HEK293 (cell line): ENCODE data around the gene TSKU.

Experiments used
- ZNF23 ChIP-seq: fragments of 450-650 bp; formaldehyde crosslinking; IDR thresholded peaks from 2 replicates; pipeline ENCODE4 v1.5.1; 2016; ENCODE audit warnings: missing biosample characterization, missing genetic modification characterization, borderline replicate concordance
- ZNF24 ChIP-seq: fragments of 450-650 bp; formaldehyde crosslinking; IDR thresholded peaks from 2 replicates; pipeline ENCODE4 v1.5.1; 2016; ENCODE audit warnings: missing biosample characterization, missing genetic modification characterization
- ZNF707 ChIP-seq: fragments of 450-650 bp; formaldehyde crosslinking; IDR thresholded peaks from 2 replicates; pipeline ENCODE4 v1.5.1; 2016; ENCODE audit warnings: missing biosample characterization, missing genetic modification characterization
- TF ChIP-seq, protein P1 (sequence below): fragments of 450-650 bp; formaldehyde crosslinking; IDR thresholded peaks from 2 replicates; pipeline ENCODE4 v1.5.1; 2016; ENCODE audit warnings: missing biosample characterization, missing genetic modification characterization
- TF ChIP-seq, protein P2 (sequence below): sonication (generic); formaldehyde crosslinking; IDR thresholded peaks from 2 replicates; pipeline ENCODE4 v1.8.1; 2022; ENCODE audit warnings: mild to moderate bottlenecking, moderate library complexity, missing genetic modification reagents

- TF ChIP-seq, protein P1, sequence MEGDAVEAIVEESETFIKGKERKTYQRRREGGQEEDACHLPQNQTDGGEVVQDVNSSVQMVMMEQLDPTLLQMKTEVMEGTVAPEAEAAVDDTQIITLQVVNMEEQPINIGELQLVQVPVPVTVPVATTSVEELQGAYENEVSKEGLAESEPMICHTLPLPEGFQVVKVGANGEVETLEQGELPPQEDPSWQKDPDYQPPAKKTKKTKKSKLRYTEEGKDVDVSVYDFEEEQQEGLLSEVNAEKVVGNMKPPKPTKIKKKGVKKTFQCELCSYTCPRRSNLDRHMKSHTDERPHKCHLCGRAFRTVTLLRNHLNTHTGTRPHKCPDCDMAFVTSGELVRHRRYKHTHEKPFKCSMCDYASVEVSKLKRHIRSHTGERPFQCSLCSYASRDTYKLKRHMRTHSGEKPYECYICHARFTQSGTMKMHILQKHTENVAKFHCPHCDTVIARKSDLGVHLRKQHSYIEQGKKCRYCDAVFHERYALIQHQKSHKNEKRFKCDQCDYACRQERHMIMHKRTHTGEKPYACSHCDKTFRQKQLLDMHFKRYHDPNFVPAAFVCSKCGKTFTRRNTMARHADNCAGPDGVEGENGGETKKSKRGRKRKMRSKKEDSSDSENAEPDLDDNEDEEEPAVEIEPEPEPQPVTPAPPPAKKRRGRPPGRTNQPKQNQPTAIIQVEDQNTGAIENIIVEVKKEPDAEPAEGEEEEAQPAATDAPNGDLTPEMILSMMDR (tag by site-specific recombination), result no peak
- TF ChIP-seq ZNF23 (tag by site-specific recombination) (no peak), ZNF24 (tag by site-specific recombination) (no peak), ZNF707 (tag by site-specific recombination) (no peak)
- TF ChIP-seq, protein P2, sequence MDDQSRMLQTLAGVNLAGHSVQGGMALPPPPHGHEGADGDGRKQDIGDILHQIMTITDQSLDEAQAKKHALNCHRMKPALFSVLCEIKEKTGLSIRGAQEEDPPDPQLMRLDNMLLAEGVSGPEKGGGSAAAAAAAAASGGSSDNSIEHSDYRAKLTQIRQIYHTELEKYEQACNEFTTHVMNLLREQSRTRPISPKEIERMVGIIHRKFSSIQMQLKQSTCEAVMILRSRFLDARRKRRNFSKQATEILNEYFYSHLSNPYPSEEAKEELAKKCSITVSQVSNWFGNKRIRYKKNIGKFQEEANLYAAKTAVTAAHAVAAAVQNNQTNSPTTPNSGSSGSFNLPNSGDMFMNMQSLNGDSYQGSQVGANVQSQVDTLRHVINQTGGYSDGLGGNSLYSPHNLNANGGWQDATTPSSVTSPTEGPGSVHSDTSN (CRISPR knock-in tag), result no peak
Measured at GRCh38 chr11:76798202-76798581, 15.0 kb downstream of the TSKU start.
